NCI-H748 (cell line): ENCODE measurements around the gene KCNH5.
A peak's percentile ranks its signal among the peaks of the same experiment; 100 is the strongest.
"Not testable (repeated sequence)": the region's sequence is repeated elsewhere in the genome, so short reads cannot be mapped to it uniquely, and the experiment has no call there.

Experiments
- DNase-seq: peaks from one replicate; lab custom pipeline; 2025; ENCODE audit not compliant: unreplicated experiment; lab: John Stamatoyannopoulos, UW

KCNH5 gene

DNA sequence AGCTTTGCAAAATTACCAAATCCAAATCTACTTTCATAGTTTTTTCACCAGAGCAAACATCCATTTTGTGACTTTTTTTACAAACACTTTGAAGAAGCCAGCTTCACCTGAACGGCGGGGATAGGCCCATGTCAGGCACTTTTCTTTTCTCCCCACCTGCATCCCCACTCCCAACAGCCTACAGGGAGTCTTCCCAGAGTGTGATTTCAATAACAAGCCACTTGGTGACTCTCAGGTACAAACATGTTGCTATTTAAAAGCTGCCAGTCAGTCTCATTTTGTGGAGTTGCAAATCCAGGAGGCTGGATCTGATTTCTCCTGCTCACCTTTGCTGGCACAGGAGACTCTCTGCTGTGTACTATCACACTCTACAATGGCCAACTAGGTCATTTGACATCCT, 285.5 kb downstream of the KCNH5 start:
- DNase-seq: peak; percentile 26

DNA sequence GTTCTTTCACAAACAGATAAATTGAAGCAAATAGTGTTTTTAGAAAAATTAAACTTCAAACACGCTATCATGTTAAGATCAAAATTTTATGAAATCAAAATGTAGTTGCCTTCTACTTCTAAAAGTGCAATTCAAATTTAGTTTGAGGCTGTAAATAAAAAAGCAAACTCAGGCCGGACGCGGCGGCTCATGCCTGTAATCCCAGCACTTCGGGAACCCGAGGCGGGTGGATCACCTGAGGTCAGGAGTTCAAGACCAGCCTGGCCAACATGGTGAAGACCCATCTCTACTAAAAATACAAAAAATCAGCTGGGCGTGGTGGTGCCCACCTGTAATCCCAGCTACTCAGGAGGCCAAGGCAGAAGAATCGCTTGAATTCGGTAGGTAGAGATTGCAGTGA, 298.4 kb downstream of the KCNH5 start:
- DNase-seq: not testable (repeated sequence)

DNA sequence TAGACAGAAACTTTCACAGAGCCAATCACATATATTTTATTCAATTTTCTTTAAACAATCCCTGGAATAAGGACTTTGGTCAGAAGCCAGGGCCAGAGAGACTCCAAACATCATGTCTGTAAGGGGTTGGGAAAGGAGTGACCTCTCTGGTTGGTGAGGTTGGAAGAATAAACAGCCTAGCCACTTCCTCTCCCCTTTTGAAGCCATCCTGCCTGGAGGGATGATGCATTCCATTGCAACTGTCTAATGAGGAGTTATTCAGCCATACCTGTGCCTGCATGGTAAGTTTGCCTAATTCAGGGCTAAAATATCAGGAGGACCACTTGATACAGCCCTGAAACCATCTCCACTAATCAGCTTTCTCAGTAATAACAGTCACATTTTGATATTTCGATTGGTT, 299.8 kb downstream of the KCNH5 start:
- DNase-seq: no peak

DNA sequence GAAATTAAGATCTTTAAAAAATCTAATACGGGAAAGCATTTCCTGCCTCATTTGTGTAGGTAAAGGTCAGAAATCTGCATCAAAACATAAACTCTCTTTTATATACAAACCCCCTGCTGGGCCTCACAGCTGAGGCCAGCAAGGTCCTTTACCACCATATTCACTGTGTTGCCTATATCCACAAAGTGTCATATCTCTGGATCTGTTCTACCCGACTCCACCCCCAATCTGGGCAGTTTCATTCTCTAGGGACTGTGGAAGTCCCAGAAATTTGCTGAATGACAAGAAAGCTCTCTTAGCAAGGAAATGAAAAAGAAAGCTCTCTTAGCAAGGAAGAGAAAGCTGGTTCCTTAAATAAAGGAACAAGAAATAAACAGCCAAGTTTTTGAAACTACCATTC, 301.7 kb downstream of the KCNH5 start:
- peak; percentile 28 for DNase-seq

DNA sequence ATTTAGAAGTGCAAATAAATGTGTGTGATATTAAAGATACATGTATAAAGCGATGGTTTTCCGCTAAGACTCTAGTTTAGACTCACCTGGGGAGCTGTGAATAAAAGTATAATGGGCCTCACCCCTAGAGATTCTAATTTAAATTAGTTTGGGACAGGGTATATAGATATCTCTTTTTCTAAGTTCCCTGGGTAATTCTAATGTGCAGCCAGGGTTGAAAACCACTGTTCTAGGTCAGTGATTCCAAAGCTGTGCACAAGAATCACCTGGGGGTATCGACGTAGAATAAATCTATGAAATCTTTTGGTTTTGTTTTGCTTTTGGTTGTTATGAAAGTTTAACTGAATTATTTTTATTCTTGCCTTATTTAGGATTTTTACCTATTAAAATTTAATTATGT, 302.1 kb downstream of the KCNH5 start:
- no peak for DNase-seq

DNA sequence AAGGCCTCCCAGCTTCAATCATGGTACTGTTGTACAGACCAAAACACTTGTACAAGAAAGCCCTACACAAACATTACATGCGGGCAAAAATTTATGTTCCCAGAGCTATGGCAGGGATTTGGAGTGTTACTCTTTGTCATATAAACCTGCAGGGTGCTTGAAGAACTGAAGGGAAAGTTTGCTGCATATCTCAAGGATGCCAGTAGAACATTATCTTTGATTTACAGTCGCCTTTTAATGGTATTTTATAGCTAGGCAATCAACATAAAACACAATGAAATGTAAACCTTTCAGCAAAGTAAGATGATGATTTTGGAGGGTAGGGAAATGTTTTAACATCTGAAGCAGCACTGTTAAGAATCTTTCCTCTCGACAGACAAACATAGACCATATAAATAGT, 305.6 kb downstream of the KCNH5 start:
- no peak for DNase-seq

DNA sequence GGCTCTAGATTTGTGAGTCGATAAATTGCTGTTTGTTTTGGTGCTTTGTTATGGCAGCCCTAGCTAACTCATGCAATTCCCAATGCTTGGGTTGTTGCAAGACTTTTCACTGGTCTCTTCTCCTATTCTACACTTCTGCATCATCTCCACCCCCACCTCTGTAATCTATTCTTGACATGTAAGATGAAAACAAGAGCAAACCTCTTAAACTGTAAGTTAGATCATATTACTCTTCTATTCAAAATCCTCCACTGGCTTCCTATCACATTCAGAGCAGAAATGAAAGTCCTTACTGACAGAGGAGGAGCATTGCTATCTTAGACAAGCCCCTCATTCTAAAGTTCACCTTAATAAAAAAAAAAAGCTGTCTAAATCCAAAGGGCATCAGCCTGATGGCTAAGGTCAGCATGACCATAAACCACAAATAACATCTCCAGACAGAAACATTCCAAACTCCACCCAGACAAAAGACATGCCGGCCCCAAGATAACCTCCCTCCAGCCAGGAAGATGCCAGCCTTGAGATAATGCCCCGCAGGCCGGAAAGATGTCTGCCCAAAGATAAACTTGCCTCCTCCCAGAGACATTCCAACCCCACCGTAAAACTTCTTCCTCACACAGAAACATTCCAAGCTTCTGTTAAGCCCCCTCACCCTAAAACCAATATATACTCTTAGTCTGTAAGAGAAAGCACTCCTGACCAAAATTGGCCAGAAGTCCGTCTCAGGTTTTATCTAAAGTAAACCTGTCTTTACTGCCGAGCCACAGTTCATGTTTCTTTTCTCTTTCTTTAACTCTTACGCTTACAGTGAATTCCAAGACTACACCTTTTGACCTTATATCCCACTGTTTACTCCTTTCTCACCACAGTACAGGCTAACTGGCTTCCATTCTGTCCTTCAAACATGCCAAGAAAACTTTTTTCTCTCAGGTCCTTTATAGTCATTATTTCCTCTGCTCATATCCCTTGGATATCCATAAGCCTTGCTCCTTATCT, 308.9 kb downstream of the KCNH5 start:
- DNase-seq: no peak

DNA sequence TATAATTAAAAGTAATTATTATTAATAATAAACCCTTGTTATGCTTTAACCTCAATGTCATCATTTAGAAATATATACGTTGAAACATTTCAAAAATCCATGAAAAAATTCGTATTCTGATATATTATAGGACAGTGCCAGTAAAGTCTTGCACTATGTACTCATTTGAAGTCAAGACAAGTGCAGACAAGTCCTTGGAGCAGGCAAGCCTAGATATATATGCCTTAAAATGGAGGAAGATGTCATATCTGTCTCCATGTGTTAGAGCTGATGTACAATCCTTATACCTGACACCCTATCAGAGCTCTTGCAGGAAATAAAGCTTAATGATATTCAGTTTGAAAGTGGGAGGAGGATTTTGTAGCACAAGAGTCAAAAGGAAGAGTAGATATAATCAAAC, 310.4 kb downstream of the KCNH5 start:
- DNase-seq: no peak

DNA sequence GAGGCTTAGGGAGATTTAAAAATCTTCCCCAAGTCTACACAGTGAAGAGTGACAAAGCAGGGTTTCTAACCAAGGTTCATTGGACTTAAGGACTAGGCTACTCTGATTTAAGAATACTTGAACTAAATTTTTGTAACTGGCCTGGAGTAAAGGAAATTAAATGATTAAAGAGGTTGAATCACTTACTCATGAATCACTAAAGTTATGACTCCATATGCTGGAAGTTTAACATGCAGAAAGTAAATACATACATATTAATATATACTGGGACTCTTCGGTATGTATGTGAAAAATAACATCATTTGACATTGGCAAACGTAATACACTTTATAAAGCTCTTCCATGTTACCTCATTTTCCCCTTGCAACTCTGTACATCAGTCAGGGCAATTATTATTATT, 322.9 kb downstream of the KCNH5 start:
- no peak for DNase-seq

DNA sequence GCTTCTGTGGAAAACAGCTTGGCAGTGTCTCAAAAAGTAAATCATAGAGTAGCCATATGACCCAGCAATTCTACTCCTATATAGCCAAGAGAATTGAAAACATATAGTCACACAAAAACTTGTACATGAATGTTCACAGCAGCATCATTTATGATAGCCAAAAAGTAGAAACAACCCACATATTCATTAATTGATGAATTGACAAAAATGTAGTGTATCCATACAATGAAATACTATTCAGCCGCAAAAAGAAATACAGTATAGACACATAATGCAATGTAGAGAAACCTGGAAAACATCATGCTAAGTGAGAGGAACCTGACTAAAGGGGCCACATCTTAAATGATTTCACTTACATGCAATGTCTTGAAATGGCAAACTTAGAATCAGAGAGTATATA, 326.6 kb downstream of the KCNH5 start:
- DNase-seq: no peak

DNA sequence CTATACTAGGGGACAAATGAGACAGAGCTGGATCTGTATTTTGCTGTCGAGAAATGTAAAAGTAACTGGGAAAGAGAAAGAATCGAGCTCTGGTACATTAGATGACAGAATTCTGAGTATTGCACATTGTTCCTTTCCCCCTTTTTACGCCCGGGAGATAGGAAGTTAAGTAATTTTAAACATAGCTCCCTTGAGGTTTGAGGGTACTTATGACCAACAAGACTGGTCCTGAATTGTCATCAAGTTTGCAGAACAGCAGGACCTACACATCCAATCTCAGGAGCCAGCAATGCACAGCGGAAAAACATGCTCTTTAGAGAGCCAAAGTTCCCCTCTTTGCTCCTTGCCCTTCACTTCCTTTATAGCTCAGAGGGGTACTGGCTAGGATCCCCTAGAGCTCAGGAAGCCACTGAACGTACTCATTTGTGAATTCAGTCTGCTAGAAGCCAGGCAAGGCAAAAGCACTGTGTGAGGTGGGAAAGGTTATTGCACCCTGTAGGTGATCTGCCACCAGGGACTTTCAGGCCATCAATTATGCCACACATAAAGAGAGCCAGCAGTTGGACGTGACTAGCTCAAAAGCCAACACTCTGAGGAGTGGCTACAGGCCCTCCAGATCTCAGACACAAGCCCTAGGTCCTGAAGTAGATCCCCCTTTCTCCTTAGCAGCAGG, 333.8 kb downstream of the KCNH5 start:
- peak; percentile 70 for DNase-seq

DNA sequence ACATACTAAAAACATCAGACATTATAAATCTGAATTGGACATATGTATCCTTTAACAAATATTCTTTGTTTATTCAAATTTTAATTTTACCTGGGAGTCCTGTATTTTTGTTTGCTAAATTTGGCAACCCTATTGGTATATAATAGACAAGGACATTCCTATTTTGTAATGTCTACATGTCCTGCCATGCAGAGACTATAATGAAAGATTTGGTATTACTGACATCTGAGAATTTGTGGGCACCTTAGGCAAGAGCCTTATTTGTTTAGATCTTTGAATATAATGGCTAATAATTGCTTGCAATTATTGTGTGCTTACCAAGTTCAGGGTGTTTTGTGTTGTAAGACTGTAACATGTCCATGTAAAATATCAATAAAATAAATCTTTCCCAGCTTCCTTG, 334.4 kb downstream of the KCNH5 start:
- peak; percentile 78 for DNase-seq

DNA sequence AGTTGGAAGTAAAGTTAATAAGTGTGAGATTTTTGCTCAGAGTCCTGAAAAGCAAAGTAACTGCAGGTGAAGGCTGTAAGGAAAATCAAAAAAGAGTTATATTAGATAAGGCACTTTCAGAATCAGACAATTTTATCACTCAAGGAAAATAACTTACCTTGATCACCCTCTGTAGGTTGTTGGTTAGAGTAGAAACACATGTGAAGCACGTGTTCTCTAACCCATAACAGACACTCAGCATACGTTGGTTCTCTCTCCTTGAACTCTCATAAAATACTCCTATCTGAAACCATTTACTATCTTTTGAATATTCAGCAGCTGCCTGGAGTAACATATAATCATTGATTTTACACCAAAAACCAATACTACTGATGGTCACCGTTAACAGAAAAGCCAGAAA, 335.5 kb downstream of the KCNH5 start:
- no peak for DNase-seq

DNA sequence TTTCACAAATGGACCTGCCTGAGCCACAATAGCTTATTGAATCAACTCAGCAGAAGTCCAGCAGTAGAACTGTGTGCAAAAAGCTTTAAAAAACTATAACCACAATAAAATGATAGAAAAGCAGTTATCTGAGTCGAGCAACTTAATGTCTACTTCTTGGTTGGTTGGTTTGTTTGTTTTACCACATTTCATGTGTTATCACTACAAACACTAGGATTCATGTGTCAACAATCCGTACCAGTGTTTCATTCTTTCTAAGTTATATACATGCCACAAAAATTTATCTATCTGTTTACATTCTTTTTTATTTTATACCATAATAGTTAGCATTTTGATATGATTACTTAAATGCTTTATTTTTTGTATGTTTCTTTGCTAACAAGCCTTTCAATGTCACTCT, 339.0 kb downstream of the KCNH5 start:
- DNase-seq: no peak

DNA sequence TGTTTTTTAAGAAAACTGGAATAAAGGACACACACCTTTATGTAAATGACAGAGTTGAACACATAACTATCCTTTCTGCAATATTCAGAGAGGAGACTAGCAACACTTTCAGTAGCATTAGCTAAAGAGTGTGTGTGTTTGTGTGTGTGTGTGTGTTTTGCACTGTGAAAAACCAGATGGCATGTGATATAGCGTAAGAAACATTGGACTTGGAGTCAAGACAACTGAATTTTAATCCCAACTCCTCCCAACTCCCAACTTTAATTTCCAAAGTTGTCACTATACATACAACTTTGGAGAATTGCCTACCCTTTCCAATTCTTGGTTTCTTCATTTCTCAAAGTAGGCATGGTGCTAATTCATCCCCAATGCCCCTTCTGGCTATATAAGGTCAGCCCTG, 347.8 kb downstream of the KCNH5 start:
- no peak for DNase-seq

DNA sequence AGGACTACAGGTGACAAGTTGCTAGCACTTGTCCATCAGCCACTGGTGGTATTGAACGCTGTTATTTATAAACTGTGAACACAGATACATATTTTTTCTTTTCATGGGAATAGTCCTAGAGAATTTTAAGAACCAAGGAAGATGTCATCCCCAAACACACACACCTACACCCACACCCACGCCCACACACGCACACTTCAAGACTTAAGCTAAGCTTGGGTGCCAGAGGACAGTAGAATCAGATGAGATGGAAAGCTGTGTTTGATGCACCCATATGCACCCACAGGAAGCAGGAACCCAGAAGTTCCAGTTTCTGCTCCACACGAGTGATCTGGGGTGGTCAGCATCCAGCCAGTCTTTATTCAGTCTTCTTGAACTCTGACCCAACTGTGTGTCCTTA, 348.3 kb downstream of the KCNH5 start:
- no peak for DNase-seq

DNA sequence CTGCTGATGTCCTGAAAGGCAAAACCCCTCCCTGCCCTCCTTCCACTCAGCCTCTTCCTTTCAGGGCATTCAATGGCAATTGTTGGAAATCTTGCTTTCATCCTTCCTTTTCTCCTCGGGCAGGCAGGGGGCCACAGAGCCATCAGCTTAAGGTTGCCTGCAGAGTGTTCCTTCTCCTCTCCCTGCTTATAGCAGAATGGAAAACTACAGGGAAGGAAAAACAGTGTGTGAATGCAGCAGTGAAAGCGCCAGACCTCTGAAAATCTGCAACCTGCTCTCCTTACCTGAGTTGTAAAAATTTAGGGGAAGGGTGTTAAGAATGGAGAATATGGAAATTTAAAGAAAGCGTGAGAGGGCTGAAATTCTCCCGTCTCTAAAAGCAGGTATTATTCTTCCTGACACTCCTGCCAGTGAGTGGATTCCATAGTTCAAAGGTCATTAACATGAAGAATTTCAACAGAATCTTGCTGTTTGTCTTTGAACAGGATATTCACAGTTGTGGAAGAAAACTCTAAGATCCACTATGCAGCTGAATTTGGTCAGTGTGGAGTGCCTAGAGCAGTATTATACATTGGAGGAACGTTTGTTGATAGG, 348.8 kb downstream of the KCNH5 start:
- DNase-seq: no peak

DNA sequence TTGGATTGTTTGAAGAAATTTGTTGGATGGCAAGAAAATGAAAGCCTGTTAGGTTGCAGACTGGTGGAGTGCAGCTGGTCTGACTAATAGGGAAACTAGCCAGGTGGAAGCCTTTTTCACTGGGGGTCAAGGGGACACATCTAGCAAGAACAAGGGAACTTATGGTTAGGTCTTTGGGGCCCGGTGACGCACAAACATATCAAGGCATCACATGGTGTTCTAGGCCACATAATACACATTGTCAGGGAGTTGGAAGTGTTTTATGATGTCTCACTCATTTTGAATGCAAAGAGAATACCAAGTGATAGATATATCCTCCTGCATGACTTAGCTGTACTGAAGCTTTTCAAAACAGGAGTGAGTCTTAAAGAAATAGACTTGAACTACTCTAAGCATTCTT, 351.2 kb downstream of the KCNH5 start:
- DNase-seq: no peak

DNA sequence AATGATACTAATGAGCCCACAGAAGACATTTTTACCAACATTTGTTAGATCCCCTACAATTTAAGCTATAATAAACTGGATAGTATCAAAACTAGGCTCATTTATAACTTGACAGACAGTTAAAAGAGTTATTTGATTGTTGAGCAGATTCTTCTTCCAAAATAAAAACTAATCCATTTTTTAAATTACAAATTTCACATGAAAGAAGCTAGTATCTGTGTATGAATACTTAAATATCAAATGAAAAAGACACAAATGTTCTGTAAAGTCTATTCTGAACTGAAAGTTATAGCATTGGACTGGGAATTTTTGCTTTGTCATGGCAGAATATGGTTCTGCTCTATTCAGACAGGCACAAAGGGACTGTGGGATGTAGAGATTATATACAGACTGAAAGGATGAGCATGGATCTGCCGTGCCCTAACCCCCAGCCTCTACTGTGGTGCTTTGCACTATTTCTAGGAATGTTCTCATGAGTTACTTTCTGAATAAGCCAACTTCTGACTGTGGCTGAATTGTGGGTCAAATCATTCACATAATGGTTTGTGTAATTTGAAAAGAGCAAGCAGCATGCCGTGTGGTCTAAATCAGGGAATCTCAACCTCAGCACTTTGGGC, 352.7 kb downstream of the KCNH5 start:
- peak; percentile 13 for DNase-seq

DNA sequence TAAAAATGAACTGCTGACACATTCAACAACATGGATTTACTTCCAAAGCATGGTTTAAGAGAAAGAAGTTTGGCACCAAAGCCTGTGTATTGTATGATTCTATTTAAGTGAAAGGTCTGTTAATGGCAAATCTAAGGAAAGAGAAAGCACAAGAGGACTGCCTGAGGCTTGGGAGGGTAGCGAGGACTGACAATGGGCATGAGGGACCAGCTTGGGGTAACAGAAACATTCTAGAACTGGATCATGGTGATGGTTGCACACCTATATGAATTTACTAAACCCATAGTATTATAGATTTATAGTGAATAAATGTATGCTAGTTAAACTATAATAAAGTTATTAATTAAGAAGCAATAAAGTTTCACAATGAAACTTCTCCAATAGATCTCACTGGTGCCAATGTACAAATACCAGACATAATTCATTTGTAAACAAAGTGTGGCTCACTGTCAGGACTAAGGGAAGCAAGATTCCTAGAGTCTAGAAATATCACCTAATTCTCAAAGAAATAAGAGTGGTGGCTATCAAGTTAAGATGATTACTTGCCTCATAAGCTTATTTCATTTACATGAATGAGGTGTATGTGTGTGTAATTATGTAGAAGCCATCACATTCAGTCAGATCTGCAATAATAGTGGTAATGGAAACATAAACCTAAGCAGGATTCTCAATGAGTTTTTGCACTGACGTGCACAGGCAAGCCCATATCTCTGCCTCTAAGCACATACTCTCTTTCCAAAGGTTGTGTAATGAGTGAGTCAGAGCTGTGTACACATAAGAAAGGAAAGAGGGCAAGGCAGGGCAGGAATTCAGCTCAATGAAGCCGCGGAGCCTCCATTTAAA, 353.4 kb downstream of the KCNH5 start:
- DNase-seq: peak; percentile 92

DNA sequence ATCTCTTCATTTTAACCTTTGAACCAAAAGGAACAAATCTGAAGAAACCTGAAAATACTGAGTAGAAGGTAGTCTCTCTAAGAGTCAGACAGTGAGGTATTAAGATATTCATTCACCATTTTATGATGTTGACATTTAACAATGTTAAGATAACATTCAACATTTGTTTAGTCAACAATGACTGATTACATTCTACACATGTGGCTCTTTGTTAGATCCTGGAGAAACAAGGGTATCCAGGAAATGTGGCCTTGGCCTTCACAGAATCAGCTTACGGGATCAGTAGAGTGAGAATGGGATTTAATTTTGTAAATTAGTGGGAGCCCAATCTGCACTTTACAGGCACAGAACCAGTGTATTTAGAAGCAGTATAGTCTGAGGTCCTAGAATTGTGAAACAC, 355.5 kb downstream of the KCNH5 start:
- DNase-seq: peak; percentile 64
